Type B pancreatic cell (in vitro differentiated cells): Measurements from ENCODE around the gene CS. TPM values are rescaled to one million over a fixed set of nuclear protein-coding genes. Genes with fewer than 3 reads are reported as not detected.

Source experiments
- DNase-seq: peaks from one replicate; pipeline ENCODE4 v3.0.0; 2021; ENCODE audit warnings: mixed read lengths; ENCODE audit not compliant: unreplicated experiment; ENCODE audit errors: extremely low spot score
- H3K27ac Mint-ChIP-seq: 2 replicates; pipeline ENCODE4 v1.8.0; 2021; ENCODE audit warnings: mild to moderate bottlenecking, mixed read lengths
- H3K27me3 Mint-ChIP-seq: 2 replicates; pipeline ENCODE4 v1.8.0; 2021; ENCODE audit warnings: mixed read lengths
- H3K36me3 Mint-ChIP-seq: 2 replicates; pipeline ENCODE4 v1.8.0; 2021; ENCODE audit warnings: mixed read lengths
- H3K4me1 Mint-ChIP-seq: one replicate; pipeline ENCODE4 v1.8.0; 2021; ENCODE audit warnings: mixed read lengths; ENCODE audit not compliant: unreplicated experiment
- H3K4me3 Mint-ChIP-seq: 2 replicates; pipeline ENCODE4 v1.8.0; 2021; ENCODE audit warnings: mild to moderate bottlenecking, mixed read lengths
- H3K9me3 Mint-ChIP-seq: 2 replicates; pipeline ENCODE4 v1.8.0; 2021; ENCODE audit warnings: mixed read lengths
- total RNA-seq: library from RNA; stranded (reverse); gene quantifications from 2 replicates; pipeline ENCODE4 v1.2.1, GENCODE V29; 2021; ENCODE audit warnings: low replicate concordance
- TF ChIP-seq, protein P1 (sequence below): fragments of 200-600 bp; sonication (generic); conservative IDR thresholded peaks from 2 replicates; pipeline ENCODE4 v1.5.0; 2021; ENCODE audit warnings: antibody characterized with exemption, mild to moderate bottlenecking

Gene CS
- total RNA-seq, 1 donor from 2014 or later = 278 TPM

DNA sequence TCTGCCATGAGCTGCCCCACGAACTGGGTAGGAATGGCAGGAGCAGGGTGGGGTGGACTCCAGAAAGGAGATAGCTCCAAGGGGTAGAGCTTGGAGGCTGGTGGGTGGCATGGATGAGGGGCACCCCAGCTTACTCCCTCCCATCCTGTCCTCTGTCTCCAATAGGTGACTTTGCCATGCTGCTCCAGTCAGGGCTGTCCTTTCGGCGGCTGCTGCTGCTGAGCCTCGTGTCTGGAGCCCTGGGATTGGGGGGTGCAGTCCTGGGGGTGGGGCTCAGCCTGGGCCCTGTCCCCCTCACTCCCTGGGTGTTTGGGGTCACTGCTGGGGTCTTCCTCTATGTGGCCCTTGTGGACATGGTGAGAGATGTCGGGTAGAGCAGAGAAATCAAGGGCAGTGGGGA is 63.1 kb downstream of the CS start:
- no peak for DNase-seq
- Mint-ChIP-seq H3K4me3 (no peak overlapping the region), H3K27ac (no peak overlapping the region), H3K4me1 (no peaks in the 10 kb centered on the region), H3K9me3 (no peaks in the 10 kb centered on the region), H3K36me3 (peaks cover 3% of the 10 kb centered on the region), H3K27me3 (no peaks in the 10 kb centered on the region)
- TF ChIP-seq, protein P1, sequence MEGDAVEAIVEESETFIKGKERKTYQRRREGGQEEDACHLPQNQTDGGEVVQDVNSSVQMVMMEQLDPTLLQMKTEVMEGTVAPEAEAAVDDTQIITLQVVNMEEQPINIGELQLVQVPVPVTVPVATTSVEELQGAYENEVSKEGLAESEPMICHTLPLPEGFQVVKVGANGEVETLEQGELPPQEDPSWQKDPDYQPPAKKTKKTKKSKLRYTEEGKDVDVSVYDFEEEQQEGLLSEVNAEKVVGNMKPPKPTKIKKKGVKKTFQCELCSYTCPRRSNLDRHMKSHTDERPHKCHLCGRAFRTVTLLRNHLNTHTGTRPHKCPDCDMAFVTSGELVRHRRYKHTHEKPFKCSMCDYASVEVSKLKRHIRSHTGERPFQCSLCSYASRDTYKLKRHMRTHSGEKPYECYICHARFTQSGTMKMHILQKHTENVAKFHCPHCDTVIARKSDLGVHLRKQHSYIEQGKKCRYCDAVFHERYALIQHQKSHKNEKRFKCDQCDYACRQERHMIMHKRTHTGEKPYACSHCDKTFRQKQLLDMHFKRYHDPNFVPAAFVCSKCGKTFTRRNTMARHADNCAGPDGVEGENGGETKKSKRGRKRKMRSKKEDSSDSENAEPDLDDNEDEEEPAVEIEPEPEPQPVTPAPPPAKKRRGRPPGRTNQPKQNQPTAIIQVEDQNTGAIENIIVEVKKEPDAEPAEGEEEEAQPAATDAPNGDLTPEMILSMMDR = no peak

DNA sequence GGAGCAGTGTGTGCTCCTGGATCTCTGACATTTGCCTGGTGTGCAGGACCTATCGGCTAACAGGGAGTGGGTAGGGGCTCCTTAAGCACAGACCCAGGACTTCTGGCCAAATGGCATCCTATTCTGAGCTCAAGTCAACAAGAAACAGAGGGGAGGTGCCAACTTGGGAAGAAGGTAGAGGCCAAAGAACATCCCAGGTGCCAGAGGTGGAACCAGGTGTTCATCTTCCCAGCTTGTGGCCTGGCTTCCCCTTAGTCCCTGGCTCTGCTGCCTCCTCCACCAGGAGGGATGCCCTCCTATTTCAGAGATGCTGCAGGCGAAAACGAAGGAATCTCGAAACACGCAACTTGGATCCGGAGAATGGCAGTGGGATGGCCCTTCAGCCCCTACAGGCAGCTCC is 64.0 kb downstream of the CS start:
- no peak overlapping the region for H3K4me3 Mint-ChIP-seq
- no peaks in the 10 kb centered on the region for H3K27me3 Mint-ChIP-seq
- no peak for DNase-seq
- H3K27ac Mint-ChIP-seq = no peak overlapping the region
- H3K9me3 Mint-ChIP-seq = no peaks in the 10 kb centered on the region
- no peaks in the 10 kb centered on the region for H3K4me1 Mint-ChIP-seq
- TF ChIP-seq, protein P1 = no peak
- no peaks in the 10 kb centered on the region for H3K36me3 Mint-ChIP-seq

DNA sequence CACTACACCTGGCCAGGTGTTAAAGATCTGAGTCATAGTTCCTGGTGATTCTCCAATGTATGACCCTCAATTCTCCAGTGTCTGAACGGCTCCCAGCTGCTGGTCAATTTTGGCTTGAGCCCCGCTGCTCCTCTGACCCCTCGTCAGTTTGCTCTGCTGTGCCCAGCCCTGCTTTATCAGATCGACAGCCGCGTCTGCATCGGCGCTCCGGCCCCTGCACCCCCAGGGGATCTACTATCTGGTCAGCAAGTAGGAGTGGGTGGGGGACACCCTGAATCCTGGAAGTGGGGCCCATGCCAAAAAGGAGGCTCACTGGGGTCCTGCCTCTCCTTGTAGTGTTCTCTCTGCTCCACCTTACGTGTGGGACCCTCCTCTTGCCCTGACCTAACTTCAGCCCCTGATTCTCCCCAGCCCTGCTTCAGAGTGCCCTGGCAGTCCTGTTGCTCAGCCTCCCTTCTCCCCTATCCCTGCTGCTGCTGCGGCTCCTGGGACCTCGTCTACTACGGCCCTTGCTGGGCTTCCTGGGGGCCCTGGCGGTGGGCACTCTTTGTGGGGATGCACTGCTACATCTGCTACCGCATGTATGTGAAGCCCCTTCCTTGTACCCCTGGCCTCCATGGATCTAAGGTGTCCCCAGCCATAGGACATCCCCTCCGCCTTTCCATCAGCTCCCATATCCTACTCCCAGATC is 65.2 kb downstream of the CS start:
- Mint-ChIP-seq H3K27ac (no peak overlapping the region), H3K27me3 (no peaks in the 10 kb centered on the region), H3K36me3 (no peaks in the 10 kb centered on the region), H3K4me1 (peaks cover 5% of the 10 kb centered on the region), H3K4me3 (no peak overlapping the region), H3K9me3 (no peaks in the 10 kb centered on the region)
- TF ChIP-seq, protein P1 = no peak
- DNase-seq = no peak

DNA sequence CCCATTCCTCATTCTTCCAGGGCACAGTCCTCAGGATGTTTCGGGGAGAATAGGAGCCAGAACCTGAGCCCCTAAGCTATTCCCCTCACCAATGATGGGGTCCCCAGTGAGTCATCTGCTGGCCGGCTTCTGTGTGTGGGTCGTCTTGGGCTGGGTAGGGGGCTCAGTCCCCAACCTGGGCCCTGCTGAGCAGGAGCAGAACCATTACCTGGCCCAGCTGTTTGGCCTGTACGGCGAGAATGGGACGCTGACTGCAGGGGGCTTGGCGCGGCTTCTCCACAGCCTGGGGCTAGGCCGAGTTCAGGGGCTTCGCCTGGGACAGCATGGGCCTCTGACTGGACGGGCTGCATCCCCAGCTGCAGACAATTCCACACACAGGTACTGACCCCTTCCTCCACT is 68.9 kb downstream of the CS start:
- Mint-ChIP-seq H3K27me3 (no peaks in the 10 kb centered on the region), H3K9me3 (no peaks in the 10 kb centered on the region), H3K27ac (peak overlapping the region; percentile 86), H3K4me3 (no peak overlapping the region), H3K4me1 (peaks cover 5% of the 10 kb centered on the region), H3K36me3 (no peaks in the 10 kb centered on the region)
- DNase-seq = no peak
- TF ChIP-seq, protein P1 = no peak

DNA sequence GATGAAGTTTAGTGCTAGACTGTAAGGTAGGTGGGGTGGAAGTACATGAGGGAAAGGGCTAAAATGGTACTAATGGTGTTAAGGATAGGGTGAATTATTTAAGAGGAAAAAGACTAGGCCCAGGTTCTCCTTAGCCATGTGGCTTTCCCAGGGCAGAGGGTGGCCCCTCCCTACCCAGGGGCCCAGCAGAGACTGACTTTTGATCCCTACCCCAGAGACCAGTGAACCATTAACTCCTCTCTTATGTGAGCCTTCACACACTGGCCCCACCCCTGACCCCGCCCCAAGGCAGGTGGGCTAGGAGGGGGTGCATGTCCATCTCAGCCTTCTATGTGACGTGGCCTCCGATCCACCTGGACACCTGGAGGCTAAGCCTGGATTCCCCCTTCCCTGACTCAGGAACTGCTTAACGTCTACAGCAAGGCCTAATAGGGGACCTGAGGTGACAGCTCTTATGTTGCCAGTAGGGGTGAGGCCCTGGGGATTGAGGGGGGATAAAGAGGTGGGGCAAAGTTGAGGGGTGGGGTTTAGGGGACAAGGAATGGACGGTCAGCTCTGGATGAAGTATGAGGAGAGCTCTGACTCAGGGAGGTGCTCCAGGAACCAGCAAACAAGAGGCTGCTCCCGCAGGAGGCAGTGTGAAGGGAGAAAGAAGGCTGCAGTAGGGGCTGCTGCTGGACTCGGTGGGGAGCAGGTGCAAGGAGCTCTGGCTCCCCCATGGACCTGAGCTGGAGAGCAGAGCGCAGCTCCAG is 69.5 kb downstream of the CS start:
- no peaks in the 10 kb centered on the region for H3K9me3 Mint-ChIP-seq
- TF ChIP-seq, protein P1 = no peak
- H3K4me3 Mint-ChIP-seq = peak overlapping the region; percentile 61
- no peaks in the 10 kb centered on the region for H3K36me3 Mint-ChIP-seq
- peak overlapping the region; percentile 86 for H3K27ac Mint-ChIP-seq
- DNase-seq = no peak
- peaks cover 5% of the 10 kb centered on the region for H3K4me1 Mint-ChIP-seq
- H3K27me3 Mint-ChIP-seq = no peaks in the 10 kb centered on the region
